SK-N-SH (cell line): ENCODE data around the gene UBE2R2. TPM values are rescaled to one million over a fixed set of nuclear protein-coding genes. Genes with fewer than 3 reads are reported as not detected.

ENCODE experiments used
- CTCF ChIA-PET: fragments of 300-600, 350-600 bp; formaldehyde crosslinking; extraction: SDS; loops from one replicate; lab custom pipeline; 2021; lab: Yijun Ruan, JAX
- POLR2A ChIA-PET: fragments of 350-600 bp; sonication (Branson Sonifier 250); formaldehyde crosslinking; extraction: SDS; loops from one replicate; lab custom pipeline; 2020; ENCODE audit warnings: antibody characterized with exemption, inconsistent platforms; lab: Yijun Ruan, JAX
- DNase-seq: peaks from one replicate; pipeline ENCODE4 v3.0.0; 2012
- H2AFZ ChIP-seq: fragments of 200-600 bp; sonication (generic); 2 replicates; pipeline ENCODE4 v1.8.1; 2016; ENCODE audit warnings: antibody characterized with exemption, mild to moderate bottlenecking, low read depth
- H3F3A ChIP-seq: fragments of 200-600 bp; sonication (generic); replicated peaks from 2 replicates; pipeline ENCODE3; 2016; ENCODE audit warnings: antibody characterized with exemption, mild to moderate bottlenecking; ENCODE audit not compliant: insufficient read depth
- H3K27ac ChIP-seq, 2 experiments: fragments of 200-500 bp in 1 of 2; fragments of 200-600 bp in 1 of 2; sonication (Bioruptor generic) in 1 of 2; sonication (generic), shearing (Covaris generic) in 1 of 2; 2 replicates each; pipeline versions ENCODE4 v1.5.1 to v1.6.1; 2014 to 2016; ENCODE audit warnings: low read depth in 2 of 2, inconsistent platforms in 1 of 2, low read length in 1 of 2, mild to moderate bottlenecking in 1 of 2, mixed read lengths in 1 of 2
- H3K27me3 ChIP-seq: fragments of 200-600 bp; sonication (generic), shearing (Covaris generic); 2 replicates; pipeline ENCODE4 v1.6.1; 2016; ENCODE audit warnings: mixed run types; ENCODE audit not compliant: insufficient read depth
- H3K36me3 ChIP-seq, 2 experiments: fragments of 200-500 bp in 1 of 2; fragments of 200-600 bp in 1 of 2; sonication (Bioruptor generic) in 1 of 2; sonication (generic) in 1 of 2; replicated peaks in 1 of 2; 2 replicates each; pipeline versions ENCODE3 to v1.5.1; 2014 to 2016; ENCODE audit warnings: low read length in 1 of 2, mild to moderate bottlenecking in 1 of 2; ENCODE audit not compliant: insufficient read depth in 2 of 2, control insufficient read depth in 1 of 2
- H3K4me1 ChIP-seq, 2 experiments: fragments of 200-500 bp in 1 of 2; fragments of 200-600 bp in 1 of 2; sonication (Bioruptor generic) in 1 of 2; sonication (generic), shearing (Covaris generic) in 1 of 2; 2 replicates each; pipeline versions ENCODE4 v1.5.1 to v1.6.1; 2014 to 2016; ENCODE audit warnings: low read depth in 1 of 2, low read length in 1 of 2, mixed run types in 1 of 2; ENCODE audit not compliant: insufficient read depth in 2 of 2, control insufficient read depth in 1 of 2
- H3K4me2 ChIP-seq: fragments of 200-600 bp; sonication (generic), shearing (Covaris generic); 2 replicates; pipeline ENCODE4 v1.6.1; 2017; ENCODE audit warnings: mixed run types
- H3K4me3 ChIP-seq, 2 experiments: fragments of 200-500 bp in 1 of 2; fragments of 200-600 bp in 1 of 2; sonication (Bioruptor generic) in 1 of 2; sonication (generic), shearing (Covaris generic) in 1 of 2; 2 replicates each; pipeline versions ENCODE4 v1.5.1 to v1.8.1; 2014 to 2016; ENCODE audit warnings: low read depth in 2 of 2, inconsistent platforms in 1 of 2, low read length in 1 of 2, mild to moderate bottlenecking in 1 of 2, mixed read lengths in 1 of 2, moderate library complexity in 1 of 2
- H3K79me2 ChIP-seq: fragments of 200-600 bp; sonication (generic); 2 replicates; pipeline ENCODE4 v1.8.1; 2017; ENCODE audit warnings: mild to moderate bottlenecking; ENCODE audit not compliant: insufficient read depth
- H3K9ac ChIP-seq: fragments of 200-600 bp; sonication (generic); 2 replicates; pipeline ENCODE4 v1.6.1; 2017; ENCODE audit warnings: mixed run types
- H3K9me2 ChIP-seq: fragments of 200-600 bp; sonication (generic); 2 replicates; pipeline ENCODE4 v1.6.1; 2017; ENCODE audit warnings: mixed run types
- H3K9me3 ChIP-seq: fragments of 200-600 bp; sonication (generic); 2 replicates; pipeline ENCODE4 v1.6.1; 2017; ENCODE audit warnings: mixed run types, mild to moderate bottlenecking, moderate library complexity
- H4K20me1 ChIP-seq: fragments of 200-600 bp; sonication (generic); 2 replicates; pipeline ENCODE4 v1.6.1; 2017; ENCODE audit warnings: mild to moderate bottlenecking, mixed run types; ENCODE audit not compliant: insufficient read depth
- EZH2phosphoT487 ChIP-seq: fragments of 200-600 bp; sonication (generic); IDR thresholded peaks from 2 replicates; pipeline ENCODE4 v1.6.1; 2017; ENCODE audit warnings: low read depth, mixed run types, mild to moderate bottlenecking, antibody characterized with exemption, moderate library complexity, borderline replicate concordance
- IRF3 ChIP-seq: fragments of 150-350 bp; IDR thresholded peaks from 2 replicates; pipeline ENCODE4 v1.6.1; 2016; ENCODE audit warnings: mild to moderate bottlenecking, low read depth, low read length
- MAX ChIP-seq: IDR thresholded peaks from 2 replicates; pipeline ENCODE4 v1.4.0; 2012; ENCODE audit warnings: low read depth
- NFIC ChIP-seq: IDR thresholded peaks from 2 replicates; pipeline ENCODE4 v1.4.0; 2012; ENCODE audit warnings: borderline replicate concordance
- NRF1 ChIP-seq: IDR thresholded peaks from 2 replicates; pipeline ENCODE4 v1.6.1; 2012; ENCODE audit warnings: low read depth, mild to moderate bottlenecking, low read length
- RXRA ChIP-seq: IDR thresholded peaks from 2 replicates; pipeline ENCODE4 v1.4.0; 2012; ENCODE audit warnings: low read depth, mild to moderate bottlenecking, borderline replicate concordance
- SMC3 ChIP-seq: IDR thresholded peaks from 2 replicates; pipeline ENCODE4 v1.6.1; 2012; ENCODE audit warnings: low read depth, low read length, improper control_type of control experiment
- TCF12 ChIP-seq: IDR thresholded peaks from 2 replicates; pipeline ENCODE4 v1.4.0; 2012
- YY1 ChIP-seq: IDR thresholded peaks from 2 replicates; pipeline ENCODE4 v1.4.0; 2012; ENCODE audit warnings: low read depth, mild to moderate bottlenecking
- WGBS: methylation state at CpG from one replicate; pipeline ENCODE4 v1.1.6; 2017; ENCODE audit warnings: low lambda C conversion rate; 5-methylcytosine and 5-hydroxymethylcytosine counted together
- polyA plus RNA-seq, 3 experiments: library from polyadenylated mRNA; depleted of rRNA; stranded (reverse); fragments of >200 nt; gene quantifications; 2 replicates each; pipeline ENCODE4 v1.2.3, GENCODE V29; 2012

UBE2R2 gene
- polyA plus RNA-seq, 1 of the 3 experiments (the other 2 are of a cell fraction): 19.7 TPM

- H3K9me2 ChIP-seq: no peaks in the 10 kb centered on the region
- 0 out of 2 replicates have a peak, but pooled peaks have one; percentile 15 for TF ChIP-seq NRF1
- no peak for TF ChIP-seq YY1
- no peak for TF ChIP-seq TCF12
- TF ChIP-seq, all 33 proteins: peak for 1
- peak overlapping the region; percentile 99 for H3K9ac ChIP-seq
- peaks cover 61% of the 10 kb centered on the region for H3K79me2 ChIP-seq
- no peaks in the 10 kb centered on the region for H3K9me3 ChIP-seq
- H3K27ac ChIP-seq: peak overlapping the region; percentile 92 to 95
- H3K4me2 ChIP-seq: peak overlapping the region; percentile 86
- POLR2A ChIA-PET: interaction anchor here (0.6 to 1.0 kb wide), 2 partner anchors 58 to 67 kb away, joined by 3 read pairs; no protein-coding TSS in a partner anchor
- peak overlapping the region; percentile 69 to 78 for H3K4me3 ChIP-seq
- no peak overlapping the region for H2AFZ ChIP-seq
- H3F3A ChIP-seq: peaks cover 40% of the 10 kb centered on the region
- H3K4me1 ChIP-seq: peaks cover 7 to 21% of the 10 kb centered on the region in 2 experiments; a peak in 3 of 4 replicates
- under 1% methylated on average over 14 of the region's 18 CpGs for WGBS
- peak; percentile 21 for DNase-seq
- peaks cover 0 to 6% of the 10 kb centered on the region in 2 experiments for H3K36me3 ChIP-seq
- H4K20me1 ChIP-seq: peaks cover 49% of the 10 kb centered on the region
- CTCF ChIA-PET: interaction anchor here (1.0 kb wide), 1 partner anchor 10 kb away, joined by 3 read pairs; no protein-coding TSS in a partner anchor
- H3K27me3 ChIP-seq: no peaks in the 10 kb centered on the region
These were observed 1.3 kb downstream of the UBE2R2 start for GRCh38 chr9:33818167-33818846.

- peak overlapping the region; percentile 92 to 95; a peak in 3 of 4 replicates for H3K27ac ChIP-seq
These were observed 2.0 kb downstream of the UBE2R2 start for GRCh38 chr9:33818847-33819500.

More at GRCh38 chr9:33818847-33819500, 2.0 kb downstream of the UBE2R2 start:
- Histone ChIP-seq H3F3A (peaks cover 35% of the 10 kb centered on the region), H3K9me3 (no peaks in the 10 kb centered on the region), H3K79me2 (peaks cover 67% of the 10 kb centered on the region), H3K9ac (peak overlapping the region; percentile 99), H4K20me1 (peaks cover 55% of the 10 kb centered on the region), H3K36me3 (peaks cover 0 to 12% of the 10 kb centered on the region in 2 experiments), H3K9me2 (no peaks in the 10 kb centered on the region), H3K27me3 (no peaks in the 10 kb centered on the region), H3K4me3 (peak overlapping the region; percentile 69 to 78), H3K4me1 (peaks cover 7 to 21% of the 10 kb centered on the region in 2 experiments; a peak in 3 of 4 replicates), H2AFZ (no peak overlapping the region), H3K4me2 (peak overlapping the region; percentile 86)
- DNase-seq: no peak
- ChIA-PET POLR2A (no interaction called here), CTCF (no interaction called here)
- 13% methylated on average over 4 of the region's 4 CpGs for WGBS
- TF ChIP-seq YY1: no peak
- no peak for TF ChIP-seq NRF1
- TF ChIP-seq EZH2phosphoT487: no peak
- TF ChIP-seq SMC3: no peak
- TF ChIP-seq NFIC: no peak
- no peak for TF ChIP-seq RXRA
- no peak for TF ChIP-seq IRF3
- TF ChIP-seq MAX: no peak
